T47D (cell line): ENCODE results near the gene ATRNL1.
"Not testable (repeated sequence)": the region's sequence is repeated elsewhere in the genome, so short reads cannot be mapped to it uniquely, and the experiment has no call there.

Source experiments
- DNase-seq, 2 experiments: peaks; one replicate each; pipeline versions ENCODE4 v3.0.0 to v3.0.0-alpha.2; 2011 to 2012; ENCODE audit warnings: low read depth in 1 of 2, low spot score in 1 of 2
- JUND ChIP-seq: IDR thresholded peaks from 2 replicates; pipeline ENCODE4 v1.6.1; 2012; ENCODE audit warnings: low read depth
- in situ Hi-C: cut with HindIII; loops from 2 replicates; pipeline ENCODE4 v1.10.0; 2016; ENCODE audit warnings: low sequenced_read_pairs, low pct_unique_long_range_greater_than_20kb

The ATRNL1 gene

GRCh38 chr10:115744089-115744488 is 650.9 kb downstream of the ATRNL1 start:
- no peak for TF ChIP-seq JUND
- in situ Hi-C loops = no loop called here
- no peak for DNase-seq

DNA sequence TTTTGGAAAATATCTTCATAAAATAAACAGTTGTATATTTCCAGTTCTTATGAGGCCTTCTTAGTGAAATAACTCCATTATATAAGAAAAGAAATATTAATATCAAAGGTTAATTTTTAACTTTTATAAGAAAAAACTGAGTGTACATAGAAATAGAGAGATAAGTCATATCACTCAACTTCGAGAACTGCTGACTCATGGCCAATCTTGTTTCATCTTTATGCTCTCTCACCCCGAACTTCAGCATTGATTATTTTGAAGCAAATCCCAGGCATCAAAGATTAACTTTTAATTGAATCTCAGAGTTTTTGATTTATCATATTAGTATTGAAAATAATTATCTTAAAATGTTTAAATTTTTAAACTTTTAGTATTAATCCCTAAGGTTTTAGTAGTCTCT is 652.8 kb downstream of the ATRNL1 start:
- no peak for DNase-seq
- in situ Hi-C loops = no loop called here
- no peak for TF ChIP-seq JUND

DNA sequence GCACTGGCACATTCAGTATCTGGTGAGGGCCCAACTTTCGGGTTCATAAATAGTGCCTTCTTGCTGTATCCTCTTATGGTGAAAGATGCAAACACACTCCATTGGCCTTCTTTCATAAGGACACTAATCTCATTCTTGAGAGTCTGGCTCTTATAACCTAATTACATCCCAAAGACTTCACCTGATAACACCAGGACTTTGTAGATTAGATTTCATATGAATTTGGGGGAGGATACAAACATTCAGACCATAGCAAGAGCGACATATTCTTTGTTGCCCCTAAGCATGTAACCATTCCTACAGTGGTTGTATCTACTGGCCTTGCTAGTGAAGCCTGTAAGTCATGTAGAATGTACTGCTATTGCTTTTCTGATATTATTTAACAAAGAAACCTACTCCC is 654.6 kb downstream of the ATRNL1 start:
- no peak for TF ChIP-seq JUND
- in situ Hi-C loops = no loop called here
- no peak for DNase-seq

DNA sequence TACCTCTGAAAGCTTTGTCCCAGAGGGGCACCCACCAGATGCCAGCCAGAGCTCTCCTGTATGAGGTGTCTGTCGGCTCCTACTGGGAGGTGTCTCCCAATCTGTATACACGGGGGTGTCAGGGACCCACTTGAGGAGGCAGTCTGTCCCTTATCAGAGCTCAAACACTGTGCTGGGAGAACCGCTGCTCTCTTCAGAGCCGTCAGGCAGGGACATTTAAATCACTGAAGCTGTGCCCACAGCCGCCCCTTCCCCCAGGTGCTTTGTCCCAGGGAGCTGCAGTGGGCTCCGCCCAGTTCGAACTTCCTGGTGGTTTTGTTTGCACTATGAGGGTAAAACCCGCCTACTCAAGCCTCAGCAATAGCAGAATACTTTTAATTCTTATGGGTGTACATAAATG is 665.3 kb downstream of the ATRNL1 start:
- DNase-seq, in situ Hi-C loops: not testable (repeated sequence)

GRCh38 chr10:115760131-115760530 is 667.0 kb downstream of the ATRNL1 start:
- TF ChIP-seq JUND = no peak
- no peak for DNase-seq
- in situ Hi-C loops = no loop called here

GRCh38 chr10:115761166-115761565 is 668.0 kb downstream of the ATRNL1 start:
- no peak for TF ChIP-seq JUND
- no peak for DNase-seq
- in situ Hi-C loops = no loop called here

DNA sequence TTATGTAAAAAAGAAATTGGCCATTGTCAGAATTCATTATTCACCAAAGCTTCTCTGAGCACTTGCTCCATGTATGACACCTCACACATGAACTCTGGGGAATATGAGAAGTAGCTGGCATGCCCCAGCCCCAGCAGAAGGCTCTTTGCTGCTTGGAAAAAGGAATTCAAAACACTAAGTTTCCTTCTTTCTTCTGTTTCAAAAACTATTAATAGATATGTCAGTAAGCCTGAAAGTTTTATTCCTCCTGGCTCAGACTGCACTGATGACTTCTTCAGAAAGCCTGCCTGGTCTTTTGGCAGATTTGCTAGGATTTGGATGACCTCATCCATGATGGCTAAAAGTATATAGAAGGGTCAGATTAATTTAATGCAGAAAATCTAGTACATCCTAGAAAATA is 668.9 kb downstream of the ATRNL1 start:
- no peak for DNase-seq
- no peak for TF ChIP-seq JUND
- in situ Hi-C loops = no loop called here

GRCh38 chr10:115771755-115772154 is 678.6 kb downstream of the ATRNL1 start:
- no peak for DNase-seq
- in situ Hi-C loops = no loop called here
- no peak for TF ChIP-seq JUND

DNA sequence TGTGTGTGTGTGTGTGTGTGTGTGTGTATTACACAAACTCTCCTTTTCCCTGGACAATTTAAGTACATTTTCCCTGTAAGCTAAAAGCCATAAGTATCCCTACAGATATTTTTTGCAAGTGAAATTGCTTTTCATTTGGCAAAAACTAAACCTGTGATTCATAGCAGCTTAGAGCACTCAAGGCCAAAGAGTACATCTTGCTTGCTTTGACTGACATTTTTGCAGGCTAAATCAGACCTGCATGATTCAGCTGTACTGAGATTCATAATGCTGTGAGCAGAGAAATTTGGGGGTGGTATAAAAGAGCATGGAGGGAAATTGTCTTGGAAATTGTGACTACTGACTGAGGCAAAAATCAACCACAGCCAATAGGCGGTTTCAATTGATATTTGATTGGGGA is 679.4 kb downstream of the ATRNL1 start:
- in situ Hi-C loops = no loop called here
- no peak for DNase-seq
- TF ChIP-seq JUND = no peak

GRCh38 chr10:115773832-115774231 is 680.7 kb downstream of the ATRNL1 start:
- TF ChIP-seq JUND = no peak
- DNase-seq = no peak
- in situ Hi-C loops = no loop called here

DNA sequence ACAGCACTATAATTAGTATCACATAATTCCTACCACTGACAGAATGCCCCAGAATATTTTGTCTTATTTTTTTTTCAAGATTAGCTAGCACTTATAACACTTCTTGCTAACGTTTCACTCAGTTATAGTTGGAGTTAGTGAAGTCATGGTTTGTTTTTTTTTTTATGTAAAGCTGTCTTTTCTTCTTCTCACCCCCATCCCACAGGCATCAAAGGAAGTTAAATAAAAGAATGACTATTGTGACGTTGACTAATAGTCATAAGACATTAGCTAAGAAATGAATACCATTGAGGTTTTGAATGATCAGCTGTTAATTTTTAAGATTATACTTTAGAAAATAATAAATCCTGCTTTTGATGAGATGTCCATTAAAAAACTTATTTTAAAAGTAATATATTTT is 681.6 kb downstream of the ATRNL1 start:
- in situ Hi-C loops = no loop called here
- no peak for DNase-seq
- no peak for TF ChIP-seq JUND

DNA sequence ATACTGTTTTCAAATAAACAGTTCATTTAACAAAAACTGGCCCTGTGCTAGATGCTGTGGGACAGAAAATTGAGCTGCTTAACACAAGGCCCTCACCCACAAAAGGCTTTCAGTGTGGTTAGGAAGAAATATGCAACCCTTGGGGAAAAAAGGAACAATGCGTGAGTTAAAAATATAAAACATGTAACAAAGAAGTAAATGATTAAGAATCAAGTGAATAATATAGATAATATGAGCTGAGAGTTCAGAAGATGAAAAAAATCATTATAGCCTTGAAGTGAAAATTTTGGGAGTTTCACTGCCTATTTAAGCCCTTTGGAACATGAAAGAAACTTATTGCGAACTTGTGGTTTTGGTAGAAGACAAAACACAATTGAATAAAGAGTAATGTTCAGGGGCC is 684.5 kb downstream of the ATRNL1 start:
- no peak for DNase-seq
- no peak for TF ChIP-seq JUND
- in situ Hi-C loops = no loop called here

DNA sequence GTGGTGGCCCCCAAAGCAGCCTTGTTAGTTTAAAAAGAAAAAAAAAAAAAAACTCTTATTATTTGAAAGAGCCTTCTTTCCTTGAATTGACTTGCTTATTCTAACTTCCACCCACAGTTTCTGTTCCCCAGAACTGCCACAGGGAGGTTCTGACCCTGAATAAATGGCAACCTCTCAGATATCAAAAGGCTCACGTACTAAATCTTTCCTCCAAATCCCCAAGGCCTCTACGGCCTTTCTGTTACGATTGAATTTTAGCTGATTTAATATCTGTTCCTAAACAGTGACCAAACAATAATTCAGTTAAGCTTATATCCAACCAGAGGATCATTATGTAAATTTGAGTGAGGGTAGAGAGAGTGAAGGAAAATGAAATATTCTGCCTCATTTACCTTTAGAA is 697.1 kb downstream of the ATRNL1 start:
- in situ Hi-C loops = no loop called here
- no peak for TF ChIP-seq JUND
- DNase-seq = no peak

DNA sequence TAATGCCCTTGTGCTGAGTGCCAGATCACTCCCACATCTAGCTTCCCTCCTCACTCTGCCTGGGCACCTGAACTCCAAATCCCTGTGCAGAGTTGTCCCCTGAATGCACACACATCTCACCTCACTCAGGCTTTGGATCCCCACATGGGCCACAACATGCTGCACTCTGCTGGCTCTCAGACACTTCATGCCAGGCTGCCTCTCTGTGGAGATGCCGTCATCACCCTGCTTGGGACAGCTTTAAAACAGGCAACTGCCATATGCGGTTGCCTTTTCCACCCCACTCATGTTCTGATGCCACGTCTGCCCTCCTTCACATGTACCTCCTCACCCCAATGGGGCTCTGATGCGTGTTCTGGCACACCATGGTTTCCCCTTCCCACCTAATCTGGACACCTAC is 702.8 kb downstream of the ATRNL1 start:
- DNase-seq = no peak
- in situ Hi-C loops = no loop called here
- no peak for TF ChIP-seq JUND

DNA sequence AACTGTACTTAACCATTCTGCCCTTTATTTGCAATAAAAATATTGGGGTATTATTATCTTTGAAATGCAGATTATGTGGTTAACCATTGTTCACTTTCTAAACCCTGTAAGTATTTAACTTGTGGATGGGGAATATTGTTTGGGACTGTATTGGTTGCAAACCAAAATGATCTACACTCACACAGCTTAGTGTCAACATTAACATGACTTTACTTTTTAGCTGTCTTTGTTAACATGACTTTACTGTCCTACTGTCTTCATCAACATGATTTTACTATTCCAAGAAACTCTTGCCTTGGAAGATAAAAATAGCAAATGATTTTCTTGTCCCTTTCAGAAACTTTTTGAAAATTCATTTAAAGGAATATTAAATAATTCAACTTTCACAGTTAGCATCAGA is 708.3 kb downstream of the ATRNL1 start:
- TF ChIP-seq JUND = no peak
- in situ Hi-C loops = no loop called here
- no peak for DNase-seq
